ENCODE results near the gene CNTNAP2.
"Not testable (repeated sequence)": the region's sequence is repeated elsewhere in the genome, so short reads cannot be mapped to it uniquely, and the experiment has no call there.

Gene CNTNAP2

GRCh38 chr7:146150153-146150552, 33.6 kb downstream of the CNTNAP2 start:
- no peak overlapping the region for H3K4me3 ChIP-seq (ENCODE audit: low read length)
- peaks cover 21% of the 10 kb centered on the region for H3K4me1 ChIP-seq (ENCODE audit: insufficient read depth, low read length)
- H3K27me3 ChIP-seq (ENCODE audit: insufficient read depth, low read length) = no peaks in the 10 kb centered on the region
- no peak overlapping the region for H3K27ac ChIP-seq (ENCODE audit: low read length)
- H3K9ac ChIP-seq (ENCODE audit: low read depth, low read length) = no peak overlapping the region
- no peaks in the 10 kb centered on the region for H3K36me3 ChIP-seq (ENCODE audit: insufficient read depth, low read depth, low read length)
- H3K9me3 ChIP-seq (ENCODE audit: insufficient read depth, low read depth, low read length) = no peaks in the 10 kb centered on the region

DNA sequence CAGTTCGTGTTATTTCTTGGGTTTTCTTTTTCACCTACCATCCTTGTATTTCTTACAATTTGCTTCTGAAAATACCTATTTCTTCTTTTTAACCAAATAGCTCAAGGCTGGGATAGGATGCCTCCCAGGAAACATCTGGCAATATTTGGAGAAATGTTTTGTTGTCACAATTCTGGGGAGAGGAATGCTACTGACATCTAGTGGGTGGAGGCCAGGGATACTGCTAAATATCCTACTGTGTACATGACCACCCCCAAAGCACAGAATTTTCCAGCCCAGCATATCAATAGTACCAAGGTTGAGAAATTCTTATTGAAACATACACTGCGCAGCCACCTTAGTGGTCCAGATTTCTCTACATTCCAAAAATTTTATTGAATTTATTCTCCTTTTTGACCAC, 55.5 kb downstream of the CNTNAP2 start:
- Histone ChIP-seq H3K27me3 (ENCODE audit: insufficient read depth, low read length) (no peaks in the 10 kb centered on the region), H3K4me1 (ENCODE audit: insufficient read depth, low read length) (no peaks in the 10 kb centered on the region), H3K27ac (ENCODE audit: low read length) (no peak overlapping the region), H3K4me3 (ENCODE audit: low read length) (no peak overlapping the region), H3K9me3 (ENCODE audit: insufficient read depth, low read depth, low read length) (no peaks in the 10 kb centered on the region), H3K9ac (ENCODE audit: low read depth, low read length) (no peak overlapping the region), H3K36me3 (ENCODE audit: insufficient read depth, low read depth, low read length) (no peaks in the 10 kb centered on the region)

- Histone ChIP-seq H3K4me1 (ENCODE audit: insufficient read depth, low read length) (no peaks in the 10 kb centered on the region), H3K36me3 (ENCODE audit: insufficient read depth, low read depth, low read length) (no peaks in the 10 kb centered on the region), H3K9ac (ENCODE audit: low read depth, low read length) (no peak overlapping the region), H3K9me3 (ENCODE audit: insufficient read depth, low read depth, low read length) (no peaks in the 10 kb centered on the region), H3K4me3 (ENCODE audit: low read length) (no peak overlapping the region), H3K27ac (ENCODE audit: low read length) (no peak overlapping the region), H3K27me3 (ENCODE audit: insufficient read depth, low read length) (no peaks in the 10 kb centered on the region)
Observed at GRCh38 chr7:146175716-146176115, 59.1 kb downstream of the CNTNAP2 start.

DNA sequence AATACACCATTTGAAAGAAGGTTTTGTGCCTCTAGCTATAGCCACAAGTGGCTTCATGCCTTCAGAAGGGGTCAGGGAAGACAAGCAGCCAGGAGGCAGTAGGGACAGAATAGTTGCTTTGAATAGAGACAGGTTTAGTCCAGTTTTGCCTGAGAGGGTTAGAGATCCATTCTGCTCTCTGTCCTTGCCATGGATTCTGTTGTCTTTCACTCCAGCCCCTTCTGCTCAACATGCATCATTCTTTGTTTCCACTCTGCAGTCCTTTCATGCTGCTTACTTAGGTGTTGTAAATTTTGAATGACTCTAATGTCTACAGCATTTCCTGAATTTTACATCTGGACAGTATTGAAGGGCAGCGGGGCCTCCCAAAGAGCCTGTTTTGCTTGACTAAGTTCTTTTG, 60.3 kb downstream of the CNTNAP2 start:
- Histone ChIP-seq H3K4me3 (ENCODE audit: low read length) (no peak overlapping the region), H3K9me3 (ENCODE audit: insufficient read depth, low read depth, low read length) (no peaks in the 10 kb centered on the region), H3K27me3 (ENCODE audit: insufficient read depth, low read length) (no peaks in the 10 kb centered on the region), H3K27ac (ENCODE audit: low read length) (no peak overlapping the region), H3K9ac (ENCODE audit: low read depth, low read length) (no peak overlapping the region), H3K36me3 (ENCODE audit: insufficient read depth, low read depth, low read length) (no peaks in the 10 kb centered on the region), H3K4me1 (ENCODE audit: insufficient read depth, low read length) (no peaks in the 10 kb centered on the region)

- H3K4me3 ChIP-seq (ENCODE audit: low read length) = no peak overlapping the region
- no peaks in the 10 kb centered on the region for H3K27me3 ChIP-seq (ENCODE audit: insufficient read depth, low read length)
- H3K9ac ChIP-seq (ENCODE audit: low read depth, low read length) = no peak overlapping the region
- no peaks in the 10 kb centered on the region for H3K36me3 ChIP-seq (ENCODE audit: insufficient read depth, low read depth, low read length)
- no peaks in the 10 kb centered on the region for H3K4me1 ChIP-seq (ENCODE audit: insufficient read depth, low read length)
- H3K9me3 ChIP-seq (ENCODE audit: insufficient read depth, low read depth, low read length) = no peaks in the 10 kb centered on the region
- no peak overlapping the region for H3K27ac ChIP-seq (ENCODE audit: low read length)
Observed at GRCh38 chr7:146177301-146177700, 60.7 kb downstream of the CNTNAP2 start.

DNA sequence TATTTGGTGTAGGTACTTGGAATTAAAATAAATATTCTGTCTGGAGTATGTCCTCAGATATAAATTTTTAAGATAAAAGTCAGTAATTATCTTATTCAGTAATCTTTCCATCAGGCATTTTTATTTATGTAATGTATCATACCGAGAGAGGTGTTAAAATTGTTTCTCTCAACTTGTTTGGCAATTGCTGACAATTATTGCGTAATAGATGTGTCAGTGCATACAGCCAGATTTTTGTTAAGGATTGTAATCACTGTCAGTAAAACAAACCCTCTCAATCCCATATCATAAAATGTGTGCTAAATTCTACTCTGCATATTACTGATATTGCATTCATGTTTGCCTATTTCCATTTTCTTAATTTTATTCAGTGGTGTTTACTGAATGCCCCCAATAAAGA, 69.2 kb downstream of the CNTNAP2 start:
- no peak overlapping the region for H3K4me3 ChIP-seq (ENCODE audit: low read length)
- no peaks in the 10 kb centered on the region for H3K27me3 ChIP-seq (ENCODE audit: insufficient read depth, low read length)
- no peak overlapping the region for H3K9ac ChIP-seq (ENCODE audit: low read depth, low read length)
- H3K9me3 ChIP-seq (ENCODE audit: insufficient read depth, low read depth, low read length) = no peaks in the 10 kb centered on the region
- no peak overlapping the region for H3K27ac ChIP-seq (ENCODE audit: low read length)
- H3K4me1 ChIP-seq (ENCODE audit: insufficient read depth, low read length) = no peaks in the 10 kb centered on the region
- H3K36me3 ChIP-seq (ENCODE audit: insufficient read depth, low read depth, low read length) = no peaks in the 10 kb centered on the region

DNA sequence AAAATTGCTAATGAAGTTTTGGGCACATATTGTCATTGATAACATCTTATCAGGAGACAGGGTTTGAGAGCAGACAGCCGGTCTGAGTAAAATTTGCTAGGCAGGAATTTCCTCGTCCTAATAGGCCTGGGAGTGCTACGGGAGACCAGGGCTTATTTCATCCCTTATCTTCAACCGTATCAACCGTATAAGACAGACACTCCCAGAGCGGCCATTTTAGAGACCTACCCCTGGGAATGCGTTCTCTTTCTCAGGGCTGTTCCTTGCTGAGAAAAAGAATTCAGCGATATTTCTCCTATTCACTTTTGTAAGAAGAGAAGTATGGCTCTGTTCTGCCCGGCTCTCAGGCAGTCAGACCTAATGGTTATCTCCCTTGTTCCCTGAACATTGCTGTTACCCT, 74.8 kb downstream of the CNTNAP2 start:
- H3K27ac ChIP-seq (ENCODE audit: low read length); H3K9ac ChIP-seq (ENCODE audit: low read depth, low read length); H3K9me3 ChIP-seq (ENCODE audit: insufficient read depth, low read depth, low read length); H3K4me3 ChIP-seq (ENCODE audit: low read length); H3K36me3 ChIP-seq (ENCODE audit: insufficient read depth, low read depth, low read length); H3K4me1 ChIP-seq (ENCODE audit: insufficient read depth, low read length); H3K27me3 ChIP-seq (ENCODE audit: insufficient read depth, low read length): not testable (repeated sequence)

- Histone ChIP-seq H3K36me3 (ENCODE audit: insufficient read depth, low read depth, low read length) (no peaks in the 10 kb centered on the region), H3K27me3 (ENCODE audit: insufficient read depth, low read length) (no peaks in the 10 kb centered on the region), H3K4me1 (ENCODE audit: insufficient read depth, low read length) (no peaks in the 10 kb centered on the region), H3K9me3 (ENCODE audit: insufficient read depth, low read depth, low read length) (no peaks in the 10 kb centered on the region), H3K9ac (ENCODE audit: low read depth, low read length) (no peak overlapping the region), H3K4me3 (ENCODE audit: low read length) (no peak overlapping the region), H3K27ac (ENCODE audit: low read length) (no peak overlapping the region)
Observed at GRCh38 chr7:146201945-146202344, 85.3 kb downstream of the CNTNAP2 start.

GRCh38 chr7:146206270-146206669, 89.7 kb downstream of the CNTNAP2 start:
- H3K27ac ChIP-seq (ENCODE audit: low read length) = no peak overlapping the region
- H3K9ac ChIP-seq (ENCODE audit: low read depth, low read length) = no peak overlapping the region
- H3K27me3 ChIP-seq (ENCODE audit: insufficient read depth, low read length) = no peaks in the 10 kb centered on the region
- H3K36me3 ChIP-seq (ENCODE audit: insufficient read depth, low read depth, low read length) = no peaks in the 10 kb centered on the region
- no peaks in the 10 kb centered on the region for H3K4me1 ChIP-seq (ENCODE audit: insufficient read depth, low read length)
- no peaks in the 10 kb centered on the region for H3K9me3 ChIP-seq (ENCODE audit: insufficient read depth, low read depth, low read length)
- no peak overlapping the region for H3K4me3 ChIP-seq (ENCODE audit: low read length)

- Histone ChIP-seq H3K9me3 (ENCODE audit: insufficient read depth, low read depth, low read length) (no peaks in the 10 kb centered on the region), H3K36me3 (ENCODE audit: insufficient read depth, low read depth, low read length) (no peaks in the 10 kb centered on the region), H3K27me3 (ENCODE audit: insufficient read depth, low read length) (no peaks in the 10 kb centered on the region), H3K4me1 (ENCODE audit: insufficient read depth, low read length) (no peaks in the 10 kb centered on the region), H3K9ac (ENCODE audit: low read depth, low read length) (no peak overlapping the region), H3K4me3 (ENCODE audit: low read length) (no peak overlapping the region), H3K27ac (ENCODE audit: low read length) (no peak overlapping the region)
Observed at GRCh38 chr7:146208492-146208891, 91.9 kb downstream of the CNTNAP2 start.

GRCh38 chr7:146214842-146215241, 98.2 kb downstream of the CNTNAP2 start:
- Histone ChIP-seq H3K4me3 (ENCODE audit: low read length) (no peak overlapping the region), H3K27ac (ENCODE audit: low read length) (no peak overlapping the region), H3K27me3 (ENCODE audit: insufficient read depth, low read length) (no peaks in the 10 kb centered on the region), H3K36me3 (ENCODE audit: insufficient read depth, low read depth, low read length) (no peaks in the 10 kb centered on the region), H3K9ac (ENCODE audit: low read depth, low read length) (no peak overlapping the region), H3K4me1 (ENCODE audit: insufficient read depth, low read length) (no peaks in the 10 kb centered on the region), H3K9me3 (ENCODE audit: insufficient read depth, low read depth, low read length) (no peaks in the 10 kb centered on the region)

GRCh38 chr7:146216396-146217041, 99.9 kb downstream of the CNTNAP2 start:
- Histone ChIP-seq H3K4me3 (ENCODE audit: low read length) (no peak overlapping the region), H3K36me3 (ENCODE audit: insufficient read depth, low read depth, low read length) (no peaks in the 10 kb centered on the region), H3K9ac (ENCODE audit: low read depth, low read length) (no peak overlapping the region), H3K4me1 (ENCODE audit: insufficient read depth, low read length) (no peaks in the 10 kb centered on the region), H3K27me3 (ENCODE audit: insufficient read depth, low read length) (no peaks in the 10 kb centered on the region), H3K9me3 (ENCODE audit: insufficient read depth, low read depth, low read length) (no peaks in the 10 kb centered on the region), H3K27ac (ENCODE audit: low read length) (no peak overlapping the region)
